ENCODE results near the gene SGK1.

DNA sequence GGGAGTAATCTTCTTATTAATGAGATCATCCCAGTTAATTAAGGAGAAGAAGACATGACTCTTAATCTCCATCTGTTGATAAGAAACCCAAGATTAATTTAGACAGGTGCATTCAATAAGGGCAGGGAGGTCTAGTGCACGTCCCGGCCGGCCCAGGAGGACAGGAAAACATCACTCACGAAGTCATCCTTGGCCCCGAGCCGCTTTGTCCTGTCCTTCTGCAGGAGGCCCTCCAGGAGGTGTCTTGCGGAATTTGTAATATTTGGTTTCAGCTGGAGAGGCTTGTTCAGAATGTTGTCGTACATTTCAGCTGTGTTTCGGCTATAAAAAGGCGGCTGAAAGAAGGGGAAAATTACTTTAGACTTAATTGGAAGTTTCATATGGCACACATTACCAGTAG is 147.1 kb downstream of the SGK1 start:
- no peak for TF ChIP-seq POLR2A (IDR thresholded peaks at IDR 0.05)
- TF ChIP-seq, protein P1, sequence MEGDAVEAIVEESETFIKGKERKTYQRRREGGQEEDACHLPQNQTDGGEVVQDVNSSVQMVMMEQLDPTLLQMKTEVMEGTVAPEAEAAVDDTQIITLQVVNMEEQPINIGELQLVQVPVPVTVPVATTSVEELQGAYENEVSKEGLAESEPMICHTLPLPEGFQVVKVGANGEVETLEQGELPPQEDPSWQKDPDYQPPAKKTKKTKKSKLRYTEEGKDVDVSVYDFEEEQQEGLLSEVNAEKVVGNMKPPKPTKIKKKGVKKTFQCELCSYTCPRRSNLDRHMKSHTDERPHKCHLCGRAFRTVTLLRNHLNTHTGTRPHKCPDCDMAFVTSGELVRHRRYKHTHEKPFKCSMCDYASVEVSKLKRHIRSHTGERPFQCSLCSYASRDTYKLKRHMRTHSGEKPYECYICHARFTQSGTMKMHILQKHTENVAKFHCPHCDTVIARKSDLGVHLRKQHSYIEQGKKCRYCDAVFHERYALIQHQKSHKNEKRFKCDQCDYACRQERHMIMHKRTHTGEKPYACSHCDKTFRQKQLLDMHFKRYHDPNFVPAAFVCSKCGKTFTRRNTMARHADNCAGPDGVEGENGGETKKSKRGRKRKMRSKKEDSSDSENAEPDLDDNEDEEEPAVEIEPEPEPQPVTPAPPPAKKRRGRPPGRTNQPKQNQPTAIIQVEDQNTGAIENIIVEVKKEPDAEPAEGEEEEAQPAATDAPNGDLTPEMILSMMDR (IDR thresholded peaks at IDR 0.05), result no peak

Measured in suprapubic skin (tissue), 3 donors.